ENCODE results near the gene PTPRN2.
"Not testable (repeated sequence)": the region's sequence is repeated elsewhere in the genome, so short reads cannot be mapped to it uniquely, and the experiment has no call there.

The PTPRN2 gene

GRCh38 chr7:158331826-158332450 lies 255.7 kb downstream of the PTPRN2 start:
- DNase-seq = not testable (repeated sequence)

- DNase-seq = peak; percentile 8
Observed at GRCh38 chr7:158329686-158330085, 257.9 kb downstream of the PTPRN2 start.

DNA sequence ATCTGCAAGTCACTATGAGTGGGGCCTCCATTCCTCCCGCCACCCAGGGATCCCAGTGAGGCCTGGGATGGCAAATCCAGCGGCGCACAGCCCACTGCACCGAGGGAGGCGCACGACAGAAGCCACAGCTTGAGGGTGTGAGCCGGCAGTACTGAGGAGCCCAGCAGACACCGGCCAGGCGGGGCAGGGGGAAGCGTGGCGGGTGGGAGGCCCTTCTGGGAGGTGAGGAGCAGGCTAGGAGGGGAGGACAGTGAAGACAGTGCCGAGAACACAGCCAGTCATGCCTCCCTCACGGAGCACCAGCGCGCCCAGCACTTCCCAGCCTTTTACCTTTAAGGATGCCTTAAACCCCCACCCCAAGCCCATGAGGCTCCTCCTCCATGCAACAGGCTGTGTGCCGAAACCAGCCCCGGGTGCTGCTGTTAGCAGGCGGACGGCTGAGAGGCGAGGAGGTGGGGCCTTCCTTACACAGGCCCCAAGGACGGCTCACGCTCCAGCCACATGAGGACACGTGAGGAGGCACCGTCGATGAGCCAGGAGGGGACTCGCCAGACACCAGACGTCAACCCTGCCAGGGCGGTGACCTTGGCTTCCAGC lies 258.5 kb downstream of the PTPRN2 start:
- DNase-seq = no peak

DNA sequence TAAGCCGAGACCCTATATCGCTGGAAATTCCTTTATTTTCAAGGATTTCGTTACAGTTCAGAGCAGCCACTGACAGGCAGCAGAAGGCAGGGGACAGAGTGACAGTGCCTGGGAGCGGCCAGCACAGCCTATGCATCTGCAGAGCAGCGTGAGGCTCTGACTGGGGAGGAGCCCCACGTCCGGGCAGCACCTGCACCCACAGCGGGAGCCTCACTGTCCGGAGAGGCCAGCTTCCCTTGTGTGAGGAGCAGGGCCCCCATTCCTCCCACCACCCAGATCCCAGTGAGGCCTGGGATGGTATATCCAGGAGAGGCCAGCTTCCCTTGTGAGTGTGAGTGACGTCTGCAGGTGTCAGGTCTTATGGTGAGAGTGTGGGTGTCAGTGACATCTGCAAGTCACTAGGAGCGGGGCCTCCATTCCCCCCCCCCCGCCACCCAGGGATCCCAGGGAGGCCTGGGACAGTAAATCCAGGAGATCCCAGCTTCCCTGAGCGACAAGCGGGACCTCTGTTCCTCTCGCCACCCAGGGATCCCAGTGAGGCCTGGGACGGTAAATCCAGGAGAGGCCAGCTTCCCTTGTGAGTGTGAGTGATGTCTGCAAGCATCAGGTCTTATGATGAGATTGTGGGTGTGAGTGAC lies 259.1 kb downstream of the PTPRN2 start:
- no peak for DNase-seq

DNA sequence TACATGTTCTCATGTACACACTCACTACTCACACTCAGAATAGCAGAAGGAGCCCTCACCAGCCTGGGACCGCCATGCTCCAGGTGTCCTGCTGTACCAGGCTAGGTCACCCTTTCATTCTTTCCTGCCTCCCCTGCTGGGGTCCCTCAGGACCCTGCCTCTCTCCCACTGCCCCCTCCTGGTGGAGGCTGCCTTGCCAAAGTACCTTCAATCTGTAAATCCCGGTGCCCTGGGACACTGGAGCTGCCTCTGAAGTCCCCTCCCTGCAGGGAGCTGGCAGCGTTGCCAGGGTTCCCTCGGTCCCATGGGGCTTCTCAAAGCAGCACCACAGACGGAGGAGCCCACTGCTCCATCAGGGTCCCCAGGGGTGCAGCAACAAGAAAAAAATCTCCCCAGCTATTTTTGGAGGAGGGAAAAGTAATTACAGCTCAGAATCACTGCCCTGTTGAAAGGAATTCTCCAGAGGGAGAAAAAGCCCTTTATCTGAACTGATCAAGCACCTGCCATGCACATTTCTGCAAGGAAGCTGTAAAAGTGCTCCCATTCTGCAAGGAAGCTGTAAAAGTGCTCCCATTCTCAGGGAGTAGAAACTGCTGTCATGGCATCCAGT lies 259.9 kb downstream of the PTPRN2 start:
- DNase-seq = no peak

DNA sequence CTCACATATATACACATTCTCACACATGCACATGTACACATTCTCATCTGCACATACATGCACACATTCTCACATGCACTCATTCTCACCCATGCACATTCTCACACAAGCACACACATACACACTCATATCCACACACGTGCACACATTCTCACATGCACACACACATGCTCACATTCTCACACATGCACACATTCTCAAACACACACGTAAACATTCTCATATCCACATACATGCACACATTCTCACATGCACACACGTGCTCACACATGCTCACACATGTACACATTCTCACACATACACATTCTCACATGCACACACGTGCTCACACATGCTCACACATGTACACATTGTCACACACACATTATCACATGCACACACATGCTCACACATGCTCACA lies 260.6 kb downstream of the PTPRN2 start:
- DNase-seq = no peak

DNA sequence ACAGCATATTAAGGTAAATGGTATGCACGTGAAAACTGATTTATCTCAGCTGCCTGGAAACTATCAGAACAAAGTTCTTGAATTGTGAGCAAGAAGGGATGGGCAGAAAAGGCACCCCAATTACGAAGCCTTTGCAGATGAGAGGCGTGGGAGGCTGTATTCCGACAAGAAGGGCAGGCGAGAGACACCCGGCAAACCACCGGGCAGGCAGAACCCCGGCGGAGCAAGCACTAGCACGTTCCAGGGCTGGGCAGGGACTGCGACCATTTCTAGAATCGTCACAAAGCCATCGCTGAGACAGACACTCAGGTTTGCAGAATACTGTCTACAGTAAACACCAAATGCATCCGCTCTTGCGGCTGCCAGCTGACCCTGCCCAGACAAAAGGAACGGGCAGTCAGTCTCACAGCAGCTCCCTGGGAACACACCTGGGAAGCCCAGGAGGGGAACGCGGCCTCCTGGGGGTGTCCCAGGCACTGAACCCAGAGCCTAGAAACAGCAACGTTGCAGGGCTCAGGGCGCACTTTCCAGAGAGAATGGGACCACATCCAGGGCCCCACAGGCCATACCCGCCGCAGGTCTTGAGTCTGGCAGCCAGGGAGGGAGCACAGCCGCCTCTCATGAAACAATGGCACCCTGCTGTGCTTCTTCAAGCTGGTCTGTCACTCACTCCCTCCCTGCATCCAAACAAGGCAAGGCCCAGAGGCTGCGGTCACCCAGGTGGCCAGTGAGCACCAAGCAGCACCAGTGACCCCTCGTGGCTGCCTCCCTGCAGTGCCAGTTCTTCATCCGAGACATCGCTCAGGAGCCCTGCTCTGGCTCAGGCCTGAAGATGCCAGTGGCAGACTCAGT lies 261.9 kb downstream of the PTPRN2 start:
- peak; percentile 92 for DNase-seq

GRCh38 chr7:158324397-158325360 lies 262.9 kb downstream of the PTPRN2 start:
- peak; percentile 39 for DNase-seq

DNA sequence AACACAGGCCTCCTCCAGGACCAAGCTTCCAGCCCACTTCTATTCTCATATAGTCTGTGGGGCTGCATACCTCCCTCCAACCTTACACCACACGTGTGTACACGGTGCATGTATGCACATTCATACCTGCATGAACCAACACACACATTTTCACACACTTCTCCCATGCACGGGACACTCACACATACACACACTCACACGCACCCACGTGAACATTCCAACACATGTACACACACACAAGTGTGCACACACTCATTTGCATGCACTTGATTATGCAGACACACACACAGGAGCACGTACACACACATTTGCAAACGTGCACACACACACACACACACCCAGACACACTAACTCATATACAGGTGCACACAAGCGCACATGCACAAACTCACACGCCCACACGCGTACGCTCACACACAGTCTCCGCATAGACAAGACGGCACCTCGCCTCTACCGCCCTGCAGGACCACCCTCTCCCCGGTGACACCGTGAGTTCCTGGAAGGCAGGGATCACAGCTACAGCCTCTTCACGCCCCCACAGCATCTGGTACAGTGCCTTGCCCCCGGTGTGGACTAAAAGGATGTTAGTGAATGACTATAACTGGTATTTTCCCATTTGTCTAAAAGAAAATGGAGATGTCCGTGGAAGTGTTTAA lies 263.8 kb downstream of the PTPRN2 start:
- no peak for DNase-seq

DNA sequence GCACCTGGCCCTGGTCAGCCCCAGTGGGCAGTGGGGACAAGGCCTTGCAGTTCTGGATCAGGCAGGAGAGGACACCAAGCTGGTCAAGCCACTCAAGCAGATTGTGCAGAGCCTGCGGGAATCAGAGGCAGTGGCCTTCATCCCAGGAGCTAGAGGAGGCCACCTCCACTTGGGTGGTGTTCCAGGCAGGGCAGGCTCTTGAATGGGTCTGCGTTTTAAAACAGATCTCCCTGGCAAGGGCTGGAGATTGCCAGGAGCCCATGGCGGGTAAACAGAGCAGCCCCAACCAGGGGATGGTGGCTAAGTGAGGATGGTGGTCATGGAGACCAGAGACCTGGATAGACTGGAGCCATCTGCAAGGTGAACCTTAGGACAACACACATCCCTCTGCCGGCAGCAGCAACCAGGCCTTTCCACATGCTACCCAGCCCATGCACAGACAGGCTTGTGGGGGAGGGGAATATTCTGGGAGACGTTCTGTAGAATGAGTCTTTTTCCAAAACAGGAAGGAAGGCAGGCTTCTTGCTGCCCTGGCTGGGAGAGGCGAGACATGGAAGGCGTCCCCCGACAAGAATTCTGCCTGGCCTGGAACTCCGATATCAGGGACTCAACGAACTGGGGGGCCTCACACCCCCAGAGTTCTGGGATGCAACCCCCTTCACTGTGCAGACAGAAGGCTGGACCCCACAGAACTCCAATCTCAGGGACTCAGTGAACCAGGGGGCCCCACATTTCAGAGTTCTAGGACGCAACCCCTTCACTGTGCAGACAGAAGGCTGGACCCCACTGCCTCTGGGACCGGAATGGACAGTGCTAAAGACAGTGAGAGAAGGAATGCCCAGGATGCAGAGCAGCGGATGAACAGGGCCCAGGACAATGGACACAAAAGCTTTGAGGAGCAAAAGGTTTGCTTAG lies 264.8 kb downstream of the PTPRN2 start:
- no peak for DNase-seq

- DNase-seq = no peak
Observed at GRCh38 chr7:158321936-158322615, 265.5 kb downstream of the PTPRN2 start.

- no peak for DNase-seq
Observed at GRCh38 chr7:158321056-158321700, 266.4 kb downstream of the PTPRN2 start.

GRCh38 chr7:158320328-158320727 lies 267.3 kb downstream of the PTPRN2 start:
- no peak for DNase-seq

DNA sequence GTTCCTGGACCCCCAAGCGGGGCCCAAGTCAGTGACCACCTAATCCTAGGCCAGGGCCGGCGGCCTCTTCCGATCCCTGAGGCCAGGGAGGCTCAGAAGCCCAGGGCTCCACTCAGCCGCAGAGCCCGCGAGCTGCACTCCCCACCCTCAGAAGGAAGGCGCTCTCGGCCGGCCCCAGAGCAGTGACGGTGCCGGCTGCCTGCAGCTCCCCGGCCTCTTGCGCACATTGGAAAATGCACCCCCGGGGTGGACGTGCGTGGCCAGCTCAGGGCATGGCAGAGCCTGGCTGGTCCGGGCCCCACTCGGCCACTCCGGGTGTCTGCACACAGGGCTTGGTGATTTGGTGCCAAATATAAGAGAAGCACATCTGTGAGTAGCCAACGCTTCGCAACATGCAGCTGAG lies 269.1 kb downstream of the PTPRN2 start:
- no peak for DNase-seq

DNA sequence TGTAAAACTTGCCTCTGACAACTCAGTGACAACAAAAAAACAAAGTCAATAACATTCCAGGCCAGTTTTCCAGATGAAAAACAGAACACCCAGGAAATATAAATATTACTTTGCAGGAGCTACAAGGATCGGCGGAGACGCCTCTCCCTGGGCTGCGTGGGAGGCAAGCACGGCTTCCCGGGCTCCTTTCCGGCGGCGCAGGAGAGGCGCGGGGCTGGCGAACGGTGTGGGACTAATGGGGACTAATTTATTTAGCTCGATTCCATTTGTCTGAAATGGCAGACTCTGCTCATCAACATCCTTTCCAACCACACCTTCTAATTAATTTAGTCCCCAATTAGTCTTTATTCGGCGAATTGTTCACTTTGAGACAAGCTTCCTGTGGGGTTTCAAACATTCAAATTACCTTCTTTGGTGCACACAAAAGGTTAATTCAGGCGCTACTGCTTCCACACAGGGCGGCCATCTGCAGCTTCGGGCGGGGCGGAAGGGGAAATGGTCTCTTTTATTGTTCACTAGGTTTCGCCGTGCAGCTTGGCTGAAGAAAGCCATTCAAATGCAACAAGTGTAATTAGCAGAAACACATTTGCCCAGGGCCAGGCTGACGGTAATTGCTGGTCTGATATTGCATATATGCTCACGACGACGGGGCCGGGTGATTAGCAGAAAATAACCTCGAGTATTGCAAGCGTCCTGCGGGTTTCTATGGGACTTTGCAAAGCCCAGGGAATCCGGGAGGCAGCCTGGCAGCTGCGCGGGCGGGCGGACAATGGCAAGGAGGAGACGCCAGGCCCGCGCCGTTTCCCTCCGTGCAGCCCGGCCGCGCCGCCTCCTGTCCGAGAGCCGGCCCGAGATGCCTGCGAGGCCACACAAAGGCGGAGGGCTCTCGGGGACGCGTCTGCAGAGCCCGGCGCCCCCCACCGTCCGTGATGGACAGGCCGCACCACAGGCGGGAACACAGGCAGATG lies 270.1 kb downstream of the PTPRN2 start:
- no peak for DNase-seq

DNA sequence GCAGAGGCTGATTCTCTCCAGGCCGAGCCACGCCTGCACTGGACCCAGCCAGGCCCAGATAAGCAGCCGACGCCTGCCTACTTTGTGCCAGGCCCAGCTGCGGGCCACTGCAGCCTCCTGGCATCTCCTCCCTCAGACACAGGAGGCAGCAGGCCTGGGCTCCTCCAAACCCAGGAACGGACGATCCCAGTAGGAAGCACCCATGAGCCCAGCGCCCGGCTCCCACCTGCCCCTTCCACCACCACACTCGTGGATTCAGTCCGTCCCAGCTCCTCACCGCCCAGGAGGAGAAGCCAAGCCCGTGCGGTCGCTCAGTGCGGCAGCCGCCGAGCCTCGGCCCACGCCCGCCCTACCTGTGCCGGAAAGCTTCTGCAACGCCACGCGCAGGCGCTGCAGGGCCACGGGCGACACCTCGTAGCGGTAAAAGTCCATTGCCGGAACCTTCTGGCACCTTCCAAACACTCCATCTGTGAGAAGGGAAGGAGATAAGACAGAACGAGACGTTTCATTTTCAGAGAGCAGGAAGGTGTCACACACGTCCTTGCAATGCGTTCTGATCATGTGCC lies 271.1 kb downstream of the PTPRN2 start:
- no peak for DNase-seq

- no peak for DNase-seq
Observed at GRCh38 chr7:158315881-158316280, 271.7 kb downstream of the PTPRN2 start.
